Measurements from ENCODE around the gene RIOK2.

The RIOK2 gene

GRCh38 chr5:97131921-97132320 lies 51.1 kb downstream of the RIOK2 start:
- no peaks in the 10 kb centered on the region for H3K79me2 ChIP-seq (ENCODE audit: insufficient read depth, low read length)
- TF ChIP-seq CTCF (conservative IDR thresholded peaks at IDR 0.05; ENCODE audit: low read length) (no peak), EZH2phosphoT487 (IDR thresholded peaks at IDR 0.05; ENCODE audit: borderline replicate concordance) (no peak)
- no peak overlapping the region for H3K9ac ChIP-seq (ENCODE audit: low read depth, low read length, poor library complexity, severe bottlenecking)
- H4K20me1 ChIP-seq (ENCODE audit: insufficient read depth, low read length, poor library complexity, severe bottlenecking), result no peaks in the 10 kb centered on the region
- H3K27me3 ChIP-seq (ENCODE audit: insufficient read depth, low read length, poor library complexity, severe bottlenecking), result no peaks in the 10 kb centered on the region
- no peaks in the 10 kb centered on the region for H3K36me3 ChIP-seq (ENCODE audit: insufficient read depth, low read length)
- H3K9me3 ChIP-seq (ENCODE audit: insufficient read depth, low read depth, low read length), result no peaks in the 10 kb centered on the region
- no peak overlapping the region for H3K4me3 ChIP-seq (ENCODE audit: low read length, poor library complexity, severe bottlenecking)
- H3F3A ChIP-seq (ENCODE audit: low read depth), result no peaks in the 10 kb centered on the region
- H3K4me1 ChIP-seq (ENCODE audit: insufficient read depth, low read length, poor library complexity, severe bottlenecking), result peaks cover 22% of the 10 kb centered on the region
- H3K4me2 ChIP-seq (ENCODE audit: low read depth, low read length, poor library complexity, severe bottlenecking), result no peak overlapping the region
- H2AFZ ChIP-seq (ENCODE audit: low read length), result no peak overlapping the region
- H3K9me2 ChIP-seq (replicated peaks; ENCODE audit: low read depth, low read length), result no peaks in the 10 kb centered on the region

DNA sequence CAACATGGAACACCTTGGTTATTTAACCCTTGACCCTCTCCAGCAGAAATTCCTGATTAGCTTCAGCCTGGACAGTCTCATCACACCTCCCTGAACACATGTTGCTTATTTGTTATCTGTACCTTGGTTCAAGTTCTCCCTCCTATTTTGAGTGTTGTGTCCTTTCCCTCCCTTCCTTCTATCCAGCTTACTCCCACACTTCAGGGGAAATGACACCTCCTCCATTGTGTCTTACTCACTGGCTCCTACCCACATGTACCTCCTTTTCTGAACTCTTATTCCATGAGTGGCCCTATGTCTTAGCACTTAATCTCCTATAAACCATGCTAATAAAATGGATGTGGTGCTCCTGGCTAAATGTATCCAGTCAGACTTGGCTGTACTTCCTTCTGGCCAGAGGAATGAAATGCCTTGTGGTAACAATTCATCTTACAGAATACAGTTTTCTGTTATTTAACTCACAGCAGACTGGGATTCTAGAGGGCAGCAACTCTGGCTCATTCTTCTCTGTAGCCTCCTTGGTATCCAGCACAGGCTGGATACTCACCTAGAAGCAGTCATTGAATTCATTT lies 51.8 kb downstream of the RIOK2 start:
- no peak overlapping the region for H3K9ac ChIP-seq (ENCODE audit: low read depth, low read length, poor library complexity, severe bottlenecking)
- no peaks in the 10 kb centered on the region for H3F3A ChIP-seq (ENCODE audit: low read depth)
- no peak overlapping the region for H3K4me3 ChIP-seq (ENCODE audit: low read length, poor library complexity, severe bottlenecking)
- H3K27me3 ChIP-seq (ENCODE audit: insufficient read depth, low read length, poor library complexity, severe bottlenecking), result no peaks in the 10 kb centered on the region
- no peaks in the 10 kb centered on the region for H3K36me3 ChIP-seq (ENCODE audit: insufficient read depth, low read length)
- TF ChIP-seq CTCF (conservative IDR thresholded peaks at IDR 0.05; ENCODE audit: low read length) (no peak), EZH2phosphoT487 (IDR thresholded peaks at IDR 0.05; ENCODE audit: borderline replicate concordance) (no peak)
- peaks cover 22% of the 10 kb centered on the region for H3K4me1 ChIP-seq (ENCODE audit: insufficient read depth, low read length, poor library complexity, severe bottlenecking)
- H3K9me2 ChIP-seq (replicated peaks; ENCODE audit: low read depth, low read length), result no peaks in the 10 kb centered on the region
- no peak overlapping the region for H3K4me2 ChIP-seq (ENCODE audit: low read depth, low read length, poor library complexity, severe bottlenecking)
- no peaks in the 10 kb centered on the region for H4K20me1 ChIP-seq (ENCODE audit: insufficient read depth, low read length, poor library complexity, severe bottlenecking)
- no peak overlapping the region for H2AFZ ChIP-seq (ENCODE audit: low read length)
- no peaks in the 10 kb centered on the region for H3K79me2 ChIP-seq (ENCODE audit: insufficient read depth, low read length)
- no peaks in the 10 kb centered on the region for H3K9me3 ChIP-seq (ENCODE audit: insufficient read depth, low read depth, low read length)

GRCh38 chr5:97127727-97128126 lies 55.3 kb downstream of the RIOK2 start:
- no peaks in the 10 kb centered on the region for H3K36me3 ChIP-seq (ENCODE audit: insufficient read depth, low read length)
- peaks cover 10% of the 10 kb centered on the region for H3K4me1 ChIP-seq (ENCODE audit: insufficient read depth, low read length, poor library complexity, severe bottlenecking)
- H4K20me1 ChIP-seq (ENCODE audit: insufficient read depth, low read length, poor library complexity, severe bottlenecking), result no peaks in the 10 kb centered on the region
- H3K4me3 ChIP-seq (ENCODE audit: low read length, poor library complexity, severe bottlenecking), result no peak overlapping the region
- no peak overlapping the region for H2AFZ ChIP-seq (ENCODE audit: low read length)
- H3K79me2 ChIP-seq (ENCODE audit: insufficient read depth, low read length), result no peaks in the 10 kb centered on the region
- H3K9me3 ChIP-seq (ENCODE audit: insufficient read depth, low read depth, low read length), result no peaks in the 10 kb centered on the region
- H3K9ac ChIP-seq (ENCODE audit: low read depth, low read length, poor library complexity, severe bottlenecking), result no peak overlapping the region
- TF ChIP-seq EZH2phosphoT487 (IDR thresholded peaks at IDR 0.05; ENCODE audit: borderline replicate concordance), result no peak
- H3K4me2 ChIP-seq (ENCODE audit: low read depth, low read length, poor library complexity, severe bottlenecking), result no peak overlapping the region
- H3K27me3 ChIP-seq (ENCODE audit: insufficient read depth, low read length, poor library complexity, severe bottlenecking), result no peaks in the 10 kb centered on the region
- no peaks in the 10 kb centered on the region for H3K9me2 ChIP-seq (replicated peaks; ENCODE audit: low read depth, low read length)
- H3F3A ChIP-seq (ENCODE audit: low read depth), result no peaks in the 10 kb centered on the region

GRCh38 chr5:97125125-97125683 lies 57.8 kb downstream of the RIOK2 start:
- no peak overlapping the region for H3K4me3 ChIP-seq (ENCODE audit: low read length, poor library complexity, severe bottlenecking)
- H3K9ac ChIP-seq (ENCODE audit: low read depth, low read length, poor library complexity, severe bottlenecking), result no peak overlapping the region
- no peak overlapping the region for H3K4me2 ChIP-seq (ENCODE audit: low read depth, low read length, poor library complexity, severe bottlenecking)
- H3K27me3 ChIP-seq (ENCODE audit: insufficient read depth, low read length, poor library complexity, severe bottlenecking), result no peaks in the 10 kb centered on the region
- TF ChIP-seq EZH2phosphoT487 (IDR thresholded peaks at IDR 0.05; ENCODE audit: borderline replicate concordance), result no peak
- no peak for TF ChIP-seq CTCF (conservative IDR thresholded peaks at IDR 0.05; ENCODE audit: low read length)
- H4K20me1 ChIP-seq (ENCODE audit: insufficient read depth, low read length, poor library complexity, severe bottlenecking), result no peaks in the 10 kb centered on the region
- H3F3A ChIP-seq (ENCODE audit: low read depth), result no peaks in the 10 kb centered on the region
- H3K79me2 ChIP-seq (ENCODE audit: insufficient read depth, low read length), result no peaks in the 10 kb centered on the region
- H3K9me3 ChIP-seq (ENCODE audit: insufficient read depth, low read depth, low read length), result no peaks in the 10 kb centered on the region
- H3K9me2 ChIP-seq (replicated peaks; ENCODE audit: low read depth, low read length), result no peaks in the 10 kb centered on the region
- no peaks in the 10 kb centered on the region for H3K36me3 ChIP-seq (ENCODE audit: insufficient read depth, low read length)
- peaks cover 3% of the 10 kb centered on the region for H3K4me1 ChIP-seq (ENCODE audit: insufficient read depth, low read length, poor library complexity, severe bottlenecking)
- H2AFZ ChIP-seq (ENCODE audit: low read length), result no peak overlapping the region
